ENCODE data around the gene HNF4A. TPM values are rescaled to one million over a fixed set of nuclear protein-coding genes. Genes with fewer than 3 reads are reported as not detected.
"Not testable (repeated sequence)": the region's sequence is repeated elsewhere in the genome, so short reads cannot be mapped to it uniquely, and the experiment has no call there.

Gene HNF4A
- total RNA-seq, 2 experiments from 2014 or later, result not detected

DNA sequence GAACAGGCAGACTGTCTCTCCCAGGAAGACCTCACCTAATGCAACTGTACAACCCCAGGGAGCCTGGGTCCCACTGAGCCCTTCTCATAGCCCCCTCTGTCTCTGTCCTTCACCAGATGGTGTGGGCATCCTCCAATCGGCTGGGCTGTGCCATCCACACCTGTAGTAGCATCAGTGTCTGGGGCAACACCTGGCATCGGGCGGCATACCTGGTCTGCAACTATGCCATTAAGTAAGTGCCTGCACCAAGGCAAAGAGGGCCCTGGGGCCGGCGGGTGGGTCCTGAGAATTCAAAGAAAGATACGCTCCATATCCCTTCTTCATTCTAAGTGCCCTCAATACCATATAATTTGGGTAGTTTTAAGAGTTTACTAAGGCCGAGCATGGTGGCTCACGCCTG lies 10.4 kb upstream of the HNF4A start:
- POLR2A ChIA-PET, result no interaction called here
- Histone ChIP-seq H3K9me2 (ENCODE audit: insufficient read depth, low read length) (no peaks in the 10 kb centered on the region), H3K4me2 (ENCODE audit: low read length) (no peak overlapping the region), H3K4me3 (ENCODE audit: low read depth, low read length, poor library complexity, severe bottlenecking) (no peak overlapping the region), H3K27ac (ENCODE audit: low read depth, low read length, poor library complexity, severe bottlenecking) (no peak overlapping the region), H3K36me3 (ENCODE audit: insufficient read depth, low read length) (no peaks in the 10 kb centered on the region), H2AFZ (ENCODE audit: low read length) (no peak overlapping the region), H3K79me2 (ENCODE audit: insufficient read depth, low read depth, low read length) (no peaks in the 10 kb centered on the region), H3K9me3 (ENCODE audit: low read length) (no peaks in the 10 kb centered on the region), H3K4me1 (ENCODE audit: insufficient read depth, low read length, poor library complexity, severe bottlenecking) (no peaks in the 10 kb centered on the region), H4K20me1 (ENCODE audit: insufficient read depth, low read length) (no peaks in the 10 kb centered on the region)
- no TSS peak for BruUV-seq (replicated peaks)
- no peak for TF ChIP-seq EZH2phosphoT487 (IDR thresholded peaks at IDR 0.05; ENCODE audit: borderline replicate concordance, low read depth, low read length)
- TF ChIP-seq, protein P1, sequence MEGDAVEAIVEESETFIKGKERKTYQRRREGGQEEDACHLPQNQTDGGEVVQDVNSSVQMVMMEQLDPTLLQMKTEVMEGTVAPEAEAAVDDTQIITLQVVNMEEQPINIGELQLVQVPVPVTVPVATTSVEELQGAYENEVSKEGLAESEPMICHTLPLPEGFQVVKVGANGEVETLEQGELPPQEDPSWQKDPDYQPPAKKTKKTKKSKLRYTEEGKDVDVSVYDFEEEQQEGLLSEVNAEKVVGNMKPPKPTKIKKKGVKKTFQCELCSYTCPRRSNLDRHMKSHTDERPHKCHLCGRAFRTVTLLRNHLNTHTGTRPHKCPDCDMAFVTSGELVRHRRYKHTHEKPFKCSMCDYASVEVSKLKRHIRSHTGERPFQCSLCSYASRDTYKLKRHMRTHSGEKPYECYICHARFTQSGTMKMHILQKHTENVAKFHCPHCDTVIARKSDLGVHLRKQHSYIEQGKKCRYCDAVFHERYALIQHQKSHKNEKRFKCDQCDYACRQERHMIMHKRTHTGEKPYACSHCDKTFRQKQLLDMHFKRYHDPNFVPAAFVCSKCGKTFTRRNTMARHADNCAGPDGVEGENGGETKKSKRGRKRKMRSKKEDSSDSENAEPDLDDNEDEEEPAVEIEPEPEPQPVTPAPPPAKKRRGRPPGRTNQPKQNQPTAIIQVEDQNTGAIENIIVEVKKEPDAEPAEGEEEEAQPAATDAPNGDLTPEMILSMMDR (conservative IDR thresholded peaks at IDR 0.05; ENCODE audit: low read length), result no peak
- CTCF ChIA-PET (ENCODE audit: unreplicated experiment), result interaction anchor here (0.6 kb wide), 1 partner anchor 144 kb away, joined by 5 read pairs; no protein-coding TSS in a partner anchor
- DNase-seq (ENCODE audit: low spot score), result no peak
- intact Hi-C loops (cut with micrococcal nuclease; ENCODE audit: unreplicated experiment), result no loop called here

DNA sequence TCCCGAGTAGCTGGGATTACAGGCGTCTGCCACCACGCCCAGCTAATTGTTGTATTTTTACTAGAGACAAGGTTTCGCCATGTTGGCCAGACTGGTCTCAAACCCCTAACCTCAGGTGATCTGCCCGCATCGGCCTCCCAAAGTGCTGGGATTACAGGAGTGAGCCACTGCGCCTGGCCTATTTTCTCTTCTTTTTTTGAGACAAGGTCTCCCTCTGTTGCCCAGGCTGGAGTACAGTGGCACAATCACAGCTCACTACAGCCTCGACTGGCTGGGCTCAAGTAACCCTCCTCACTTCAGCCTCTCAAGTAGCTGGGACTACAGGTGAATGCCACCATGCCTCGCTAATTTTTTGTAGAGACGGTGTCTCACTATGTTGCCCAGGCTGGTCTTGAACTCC lies 9.6 kb upstream of the HNF4A start:
- DNase-seq (ENCODE audit: low spot score); H3K27ac ChIP-seq (ENCODE audit: low read depth, low read length, poor library complexity, severe bottlenecking); H4K20me1 ChIP-seq (ENCODE audit: insufficient read depth, low read length); H3K9me3 ChIP-seq (ENCODE audit: low read length); H3K4me3 ChIP-seq (ENCODE audit: low read depth, low read length, poor library complexity, severe bottlenecking); POLR2A ChIA-PET; CTCF ChIA-PET (ENCODE audit: unreplicated experiment); H3K36me3 ChIP-seq (ENCODE audit: insufficient read depth, low read length); H3K9me2 ChIP-seq (ENCODE audit: insufficient read depth, low read length); H2AFZ ChIP-seq (ENCODE audit: low read length); H3K79me2 ChIP-seq (ENCODE audit: insufficient read depth, low read depth, low read length); H3K4me2 ChIP-seq (ENCODE audit: low read length); H3K4me1 ChIP-seq (ENCODE audit: insufficient read depth, low read length, poor library complexity, severe bottlenecking); BruUV-seq (replicated peaks); intact Hi-C loops (cut with micrococcal nuclease; ENCODE audit: unreplicated experiment): not testable (repeated sequence)

DNA sequence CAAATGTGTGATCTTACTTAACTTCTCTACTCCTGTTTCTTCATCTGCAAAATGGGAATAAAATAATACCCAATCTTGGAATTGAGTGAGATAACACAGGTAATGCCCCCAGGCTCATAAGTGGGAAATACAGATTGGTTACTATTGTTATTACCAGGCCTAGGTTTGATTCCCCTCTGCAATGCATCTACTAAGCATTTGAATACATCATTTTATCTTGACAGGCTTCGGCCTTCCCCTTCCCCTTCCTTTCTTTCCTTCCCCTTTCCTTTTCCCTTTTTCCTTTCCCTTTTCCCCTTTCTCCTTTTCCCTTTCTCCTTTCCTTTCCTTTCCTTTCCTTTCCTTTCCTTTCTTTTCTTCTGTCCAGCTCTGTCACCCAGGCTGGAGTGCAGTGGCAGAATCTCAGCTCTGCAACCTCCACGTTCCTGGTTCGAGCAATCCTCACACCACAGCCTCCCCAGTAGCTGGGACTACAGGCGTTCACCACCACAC lies 7.3 kb upstream of the HNF4A start:
- H3K4me3 ChIP-seq (ENCODE audit: low read depth, low read length, poor library complexity, severe bottlenecking), result no peak overlapping the region
- intact Hi-C loops (cut with micrococcal nuclease; ENCODE audit: unreplicated experiment), result no loop called here
- H3K9me3 ChIP-seq (ENCODE audit: low read length), result no peaks in the 10 kb centered on the region
- POLR2A ChIA-PET, result interaction anchor here (0.6 kb wide), 1 partner anchor 240 kb away, joined by 6 read pairs; no protein-coding TSS in a partner anchor
- no TSS peak for BruUV-seq (replicated peaks)
- H4K20me1 ChIP-seq (ENCODE audit: insufficient read depth, low read length), result no peaks in the 10 kb centered on the region
- no peaks in the 10 kb centered on the region for H3K4me1 ChIP-seq (ENCODE audit: insufficient read depth, low read length, poor library complexity, severe bottlenecking)
- TF ChIP-seq, protein P1 (conservative IDR thresholded peaks at IDR 0.05; ENCODE audit: low read length), result no peak
- no peak for TF ChIP-seq EZH2phosphoT487 (IDR thresholded peaks at IDR 0.05; ENCODE audit: borderline replicate concordance, low read depth, low read length)
- H3K4me2 ChIP-seq (ENCODE audit: low read length), result no peak overlapping the region
- no peaks in the 10 kb centered on the region for H3K36me3 ChIP-seq (ENCODE audit: insufficient read depth, low read length)
- CTCF ChIA-PET (ENCODE audit: unreplicated experiment), result no interaction called here
- H3K27ac ChIP-seq (ENCODE audit: low read depth, low read length, poor library complexity, severe bottlenecking), result no peak overlapping the region
- no peaks in the 10 kb centered on the region for H3K79me2 ChIP-seq (ENCODE audit: insufficient read depth, low read depth, low read length)
- H3K9me2 ChIP-seq (ENCODE audit: insufficient read depth, low read length), result no peaks in the 10 kb centered on the region
- no peak for DNase-seq (ENCODE audit: low spot score)
- H2AFZ ChIP-seq (ENCODE audit: low read length), result no peak overlapping the region

Data from OCI-LY7 (cell line).